Liver (tissue), 9 donors: ENCODE data around the gene KAZN. TPM values are rescaled to one million over a fixed set of nuclear protein-coding genes. Genes with fewer than 3 reads are reported as not detected.

Experiments used
- DNase-seq: peaks from one replicate; pipeline ENCODE4 v3.0.0-alpha.2; 2017; ENCODE audit warnings: low spot score
- H3K27ac ChIP-seq, 2 donors: one replicate each; pipeline ENCODE4 v1.7.0; 2013; ENCODE audit warnings: inconsistent platforms in 2 of 2, low read length in 2 of 2, control low read depth in 1 of 2, low read depth in 1 of 2, mild to moderate bottlenecking in 1 of 2
- H3K27me3 ChIP-seq, 4 donors: one replicate each; pipeline versions ENCODE4 v1.6.1 to v1.7.0; 2013; ENCODE audit warnings: low read length in 3 of 4, inconsistent platforms in 1 of 4, mild to moderate bottlenecking in 1 of 4, moderate library complexity in 1 of 4; ENCODE audit not compliant: control insufficient read depth in 4 of 4, insufficient read depth in 4 of 4
- H3K36me3 ChIP-seq, 4 donors: one replicate each; pipeline versions ENCODE4 v1.6.1 to v1.7.0; 2013; ENCODE audit warnings: low read length in 3 of 4, mild to moderate bottlenecking in 3 of 4, low read depth in 1 of 4, moderate library complexity in 1 of 4; ENCODE audit not compliant: control insufficient read depth in 4 of 4, insufficient read depth in 3 of 4
- H3K4me1 ChIP-seq, 4 donors: one replicate each; pipeline versions ENCODE4 v1.6.1 to v1.7.0; 2013; ENCODE audit warnings: low read length in 3 of 4, mild to moderate bottlenecking in 3 of 4, moderate library complexity in 1 of 4; ENCODE audit not compliant: control insufficient read depth in 4 of 4, insufficient read depth in 4 of 4
- H3K4me3 ChIP-seq, 3 donors: one replicate each; pipeline versions ENCODE4 v1.6.1 to v1.7.0; 2013; ENCODE audit warnings: low read length in 3 of 3, control low read depth in 1 of 3, low read depth in 1 of 3, mild to moderate bottlenecking in 1 of 3
- H3K9ac ChIP-seq, 2 donors: one replicate each; pipeline ENCODE4 v1.7.0; 2013; ENCODE audit warnings: low read length in 2 of 2, mild to moderate bottlenecking in 2 of 2, moderate library complexity in 2 of 2, control low read depth in 1 of 2, low read depth in 1 of 2
- H3K9me3 ChIP-seq, 4 donors: one replicate each; pipeline versions ENCODE4 v1.6.1 to v1.7.0; 2013; ENCODE audit warnings: low read length in 3 of 4; ENCODE audit not compliant: control insufficient read depth in 4 of 4
- CTCF ChIP-seq: fragments of 150-350 bp; IDR thresholded peaks from 2 replicates; pipeline ENCODE4 v1.5.1; 2017; ENCODE audit warnings: improper control_type of control experiment, low read depth, low read length; ENCODE audit not compliant: missing input control
- EGR1 ChIP-seq, 2 donors: IDR thresholded peaks; 2 replicates each; pipeline ENCODE4 v1.6.1; 2016 to 2018; ENCODE audit warnings: antibody characterized with exemption in 2 of 2, low read depth in 2 of 2
- FOXA1 ChIP-seq: IDR thresholded peaks from 2 replicates; pipeline ENCODE4 v1.6.1; 2016; ENCODE audit warnings: antibody characterized with exemption
- GABPA ChIP-seq, 2 donors: IDR thresholded peaks in 1 of 2; conservative IDR thresholded peaks in 1 of 2; 2 replicates each; pipeline ENCODE4 v1.6.1; 2016; ENCODE audit warnings: antibody characterized with exemption in 2 of 2, mild to moderate bottlenecking in 1 of 2, moderate library complexity in 1 of 2
- HNF4G ChIP-seq: IDR thresholded peaks from 2 replicates; pipeline ENCODE4 v1.6.1; 2016; ENCODE audit warnings: antibody characterized with exemption
- JUND ChIP-seq, 2 donors: IDR thresholded peaks; 2 replicates each; pipeline ENCODE4 v1.6.1; 2016; ENCODE audit warnings: antibody characterized with exemption in 2 of 2
- NR2F2 ChIP-seq: IDR thresholded peaks from 2 replicates; pipeline ENCODE4 v1.6.1; 2016; ENCODE audit warnings: antibody characterized with exemption
- RAD21 ChIP-seq, 2 donors: IDR thresholded peaks; 2 replicates each; pipeline ENCODE4 v1.6.1; 2016; ENCODE audit warnings: antibody characterized with exemption in 2 of 2, mild to moderate bottlenecking in 2 of 2
- REST ChIP-seq: IDR thresholded peaks from 2 replicates; pipeline ENCODE4 v1.6.1; 2016; ENCODE audit warnings: antibody characterized with exemption, mild to moderate bottlenecking
- RXRA ChIP-seq, 2 donors: IDR thresholded peaks; 2 replicates each; pipeline ENCODE4 v1.6.1; 2017 to 2018; ENCODE audit warnings: antibody characterized with exemption in 2 of 2, mild to moderate bottlenecking in 1 of 2
- SP1 ChIP-seq: IDR thresholded peaks from 2 replicates; pipeline ENCODE4 v1.6.1; 2018; ENCODE audit warnings: antibody characterized with exemption, mild to moderate bottlenecking
- TAF1 ChIP-seq: conservative IDR thresholded peaks from 2 replicates; pipeline ENCODE4 v1.6.1; 2016; ENCODE audit warnings: antibody characterized with exemption, mild to moderate bottlenecking
- YY1 ChIP-seq: IDR thresholded peaks from 2 replicates; pipeline ENCODE4 v1.6.1; 2016; ENCODE audit warnings: antibody characterized with exemption, mild to moderate bottlenecking
- WGBS: extraction: QIAGEN DNeasy Blood & Tissue Kit; methylation state at CpG from one replicate; pipeline ENCODE4 v1.1.7; 2013; 5-methylcytosine and 5-hydroxymethylcytosine counted together
- polyA plus RNA-seq, 2 donors: library from polyadenylated mRNA; stranded (reverse) in 1 of 2; unstranded in 1 of 2; fragments of 200-250 nt in 1 of 2; fragments of >200 nt in 1 of 2; fragmentation: Nextera tagmentation in 1 of 2; extraction: Ambion mirVana in 1 of 2; gene quantifications; one replicate each; pipeline versions ENCODE4 v1.2.1 to v1.2.3, GENCODE V29; 2013 to 2015
- total RNA-seq, 2 donors: library from RNA; depleted of rRNA; stranded (reverse); fragments of >200 nt; gene quantifications; one replicate each; pipeline ENCODE4 v1.2.3, GENCODE V29; 2014
- TF ChIP-seq, protein P1 (sequence below): IDR thresholded peaks from 2 replicates; pipeline ENCODE4 v1.6.1; 2016; ENCODE audit warnings: antibody characterized with exemption
- TF ChIP-seq, protein P2 (sequence below): IDR thresholded peaks from 2 replicates; pipeline ENCODE4 v1.6.1; 2016; ENCODE audit warnings: antibody characterized with exemption
- donor health status: healthy.
- donor health status: healthy.
- donor health status: healthy.
- donor health status: healthy.
- donor health status: healthy.

Gene KAZN
- total and polyA plus RNA-seq, 4 donors: 1.9 to 6.9 (median 2.4) TPM

GRCh38 chr1:15011661-15012060, 413.2 kb downstream of the KAZN start:
- H3K4me1 ChIP-seq: peaks cover 0 to 3% (median 0%) of the 10 kb centered on the region in 4 donors
- H3K9ac ChIP-seq: no peak overlapping the region
- no peak for DNase-seq
- no peaks in the 10 kb centered on the region for H3K36me3 ChIP-seq
- no peak for TF ChIP-seq GABPA (IDR thresholded peaks at IDR 0.05 in 1 of 2, conservative IDR thresholded peaks at IDR 0.05 in 1 of 2)
- TF ChIP-seq EGR1 (IDR thresholded peaks at IDR 0.05; ENCODE audit: low read depth in 2 of 2): no peak
- TF ChIP-seq YY1: no peak
- no peak for TF ChIP-seq SP1
- no peaks in the 10 kb centered on the region for H3K27me3 ChIP-seq
- no peak overlapping the region for H3K4me3 ChIP-seq
- no peak overlapping the region for H3K27ac ChIP-seq
- WGBS: 90% methylated on average over 8 of the region's 8 CpGs
- no peaks in the 10 kb centered on the region for H3K9me3 ChIP-seq

DNA sequence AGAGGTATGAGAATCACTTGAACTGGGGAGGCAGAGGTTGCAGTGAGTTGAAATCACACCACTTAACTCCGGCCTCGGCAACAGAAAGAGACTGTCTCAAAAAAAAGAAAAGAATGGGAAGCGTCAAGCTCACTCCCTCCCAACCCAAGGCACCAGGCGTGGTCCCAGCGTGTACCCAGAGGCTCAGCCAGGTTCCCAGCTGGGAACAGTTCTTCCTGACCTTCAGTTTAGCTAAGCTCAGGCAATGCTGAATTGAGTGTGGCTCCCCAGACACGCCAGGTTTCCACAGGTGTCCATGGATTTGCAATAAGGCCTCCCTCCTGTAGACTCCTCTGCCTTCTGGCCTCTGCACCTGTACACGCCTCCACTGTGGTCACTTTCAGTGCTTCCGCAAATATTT, 414.3 kb downstream of the KAZN start:
- H3K9ac ChIP-seq: no peak overlapping the region
- no peaks in the 10 kb centered on the region for H3K36me3 ChIP-seq
- no peaks in the 10 kb centered on the region for H3K27me3 ChIP-seq
- WGBS: 79% methylated on average over 8 of the region's 8 CpGs
- H3K4me3 ChIP-seq: no peak overlapping the region
- no peak overlapping the region for H3K27ac ChIP-seq
- H3K4me1 ChIP-seq: peaks cover 0 to 3% (median 0%) of the 10 kb centered on the region in 4 donors
- DNase-seq: no peak
- TF ChIP-seq HNF4G (no peak), RAD21 (IDR thresholded peaks at IDR 0.05) (no peak), SP1 (no peak), JUND (IDR thresholded peaks at IDR 0.05) (no peak)
- no peaks in the 10 kb centered on the region for H3K9me3 ChIP-seq

DNA sequence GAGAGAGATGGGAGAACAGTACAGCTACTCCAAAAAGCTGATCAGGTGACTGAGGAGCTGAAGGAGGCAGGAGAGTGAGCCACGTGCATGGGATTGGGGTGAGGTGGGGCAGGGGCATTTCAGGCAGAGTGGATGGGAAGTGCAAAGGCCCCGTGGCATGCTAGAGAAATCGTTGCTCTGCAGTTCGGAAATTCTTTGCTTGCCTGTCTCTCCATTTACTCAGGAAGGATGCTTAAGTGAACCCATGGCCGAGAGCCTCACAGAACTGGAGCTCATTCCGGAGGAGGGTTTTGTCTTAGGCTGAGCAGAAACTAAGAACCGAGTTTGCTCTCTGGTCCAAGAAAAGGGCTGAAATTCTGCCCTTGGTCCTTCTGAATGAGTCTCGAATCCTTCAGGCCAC, 415.3 kb downstream of the KAZN start:
- DNase-seq: no peak
- Histone ChIP-seq H3K4me3 (no peak overlapping the region), H3K4me1 (peaks cover 0 to 3% (median 0%) of the 10 kb centered on the region in 4 donors), H3K27ac (no peak overlapping the region), H3K9me3 (no peaks in the 10 kb centered on the region), H3K27me3 (no peaks in the 10 kb centered on the region), H3K36me3 (no peaks in the 10 kb centered on the region), H3K9ac (no peak overlapping the region)
- WGBS: 77% methylated on average over 8 of the region's 8 CpGs
- TF ChIP-seq NR2F2 (no peak), SP1 (no peak), CTCF (no peak), YY1 (no peak), FOXA1 (no peak), HNF4G (no peak), RXRA (IDR thresholded peaks at IDR 0.05) (no peak), TAF1 (no peak), RAD21 (IDR thresholded peaks at IDR 0.05) (no peak), EGR1 (IDR thresholded peaks at IDR 0.05; ENCODE audit: low read depth in 2 of 2) (no peak), REST (no peak), GABPA (IDR thresholded peaks at IDR 0.05 in 1 of 2, conservative IDR thresholded peaks at IDR 0.05 in 1 of 2) (no peak), JUND (IDR thresholded peaks at IDR 0.05) (no peak)
- TF ChIP-seq, protein P1, sequence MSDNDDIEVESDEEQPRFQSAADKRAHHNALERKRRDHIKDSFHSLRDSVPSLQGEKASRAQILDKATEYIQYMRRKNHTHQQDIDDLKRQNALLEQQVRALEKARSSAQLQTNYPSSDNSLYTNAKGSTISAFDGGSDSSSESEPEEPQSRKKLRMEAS: no peak
- TF ChIP-seq, protein P2, sequence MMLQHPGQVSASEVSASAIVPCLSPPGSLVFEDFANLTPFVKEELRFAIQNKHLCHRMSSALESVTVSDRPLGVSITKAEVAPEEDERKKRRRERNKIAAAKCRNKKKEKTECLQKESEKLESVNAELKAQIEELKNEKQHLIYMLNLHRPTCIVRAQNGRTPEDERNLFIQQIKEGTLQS: no peak
